Posterior vena cava (tissue), 2 donors: Measurements from ENCODE around the gene PALM. TPM values are rescaled to one million over a fixed set of nuclear protein-coding genes. Genes with fewer than 3 reads are reported as not detected.
A peak's percentile ranks its signal among the peaks of the same experiment; 100 is the strongest.
"Not testable (repeated sequence)": the region's sequence is repeated elsewhere in the genome, so short reads cannot be mapped to it uniquely, and the experiment has no call there.

Source experiments
- DNase-seq: peaks from one replicate; pipeline ENCODE4 v3.0.0-alpha.2; 2020; ENCODE audit warnings: low spot score
- intact Hi-C, 2 donors: fragments of 100-400 bp; cut with DNase I; formaldehyde crosslinking; loops; one replicate each; pipeline versions ENCODE4 v1.14.1 to v1.14.2; 2022 to 2023
- total RNA-seq, 2 donors: library from RNA; stranded (reverse); fragmentation: NEBNext Ultra II Directional; extraction: Animal tissue kit (Norgen Biotek cat#: 25700); gene quantifications; one replicate each; pipeline ENCODE4 v1.2.1, GENCODE V29; 2021
- donor health status: DM: yes; HTN: yes; CAD: no.
- donor health status: DM: yes; HTN: yes; CAD: no.

PALM gene
- total RNA-seq, 2 donors from 2014 or later, result 89.6 to 128 TPM

- intact Hi-C loops, result no loop called here
- no peak for DNase-seq
Measured at GRCh38 chr19:677601-678436, 30.9 kb upstream of the PALM start.

- no peak for DNase-seq
- intact Hi-C loops, result no loop called here
Measured at GRCh38 chr19:678791-679388, 29.8 kb upstream of the PALM start.

GRCh38 chr19:679418-680286 lies 29.1 kb upstream of the PALM start:
- DNase-seq, result peak; percentile 95
- intact Hi-C loops, result no loop called here

GRCh38 chr19:680287-681028 lies 28.3 kb upstream of the PALM start:
- intact Hi-C loops, result no loop called here
- peak; percentile 100 for DNase-seq

GRCh38 chr19:681029-682019 lies 27.4 kb upstream of the PALM start:
- no peak for DNase-seq
- intact Hi-C loops, result no loop called here

GRCh38 chr19:682678-683320 lies 25.9 kb upstream of the PALM start:
- no peak for DNase-seq

GRCh38 chr19:685454-685931 lies 23.2 kb upstream of the PALM start:
- intact Hi-C loops, result no loop called here
- no peak for DNase-seq

More at GRCh38 chr19:682678-683320, 25.9 kb upstream of the PALM start:
- intact Hi-C loops, result no loop called here

- intact Hi-C loops, result no loop called here
Measured at GRCh38 chr19:686589-687297, 22.0 kb upstream of the PALM start.

GRCh38 chr19:687569-688166 lies 21.1 kb upstream of the PALM start:
- intact Hi-C loops, result no loop called here
- DNase-seq, result no peak

More at GRCh38 chr19:686589-687297, 22.0 kb upstream of the PALM start:
- no peak for DNase-seq

- intact Hi-C loops, result no loop called here
- no peak for DNase-seq
Measured at GRCh38 chr19:688214-688613, 20.5 kb upstream of the PALM start.

GRCh38 chr19:688992-689391 lies 19.7 kb upstream of the PALM start:
- no peak for DNase-seq
- intact Hi-C loops, result no loop called here

- intact Hi-C loops, result no loop called here
- DNase-seq, result no peak
Measured at GRCh38 chr19:690203-690602, 18.5 kb upstream of the PALM start.

- intact Hi-C loops, result no loop called here
- peak; percentile 73 for DNase-seq
Measured at GRCh38 chr19:694481-695351, 14.0 kb upstream of the PALM start.

- no peak for DNase-seq
- intact Hi-C loops, result no loop called here
Measured at GRCh38 chr19:695352-695949, 13.3 kb upstream of the PALM start, which contains the start of gene PRSS57. Gene PRSS57, minus strand, starts transcription at chr19:695452. Its CDS starts 22 bp downstream, at chr19:695430.

- intact Hi-C loops, DNase-seq: not testable (repeated sequence)
Measured at GRCh38 chr19:698529-698928, 10.2 kb upstream of the PALM start.
